Uterus (tissue), 2 donors: Measurements from ENCODE around the gene ZDHHC11B.
"Not testable (repeated sequence)": the region's sequence is repeated elsewhere in the genome, so short reads cannot be mapped to it uniquely, and the experiment has no call there.

Experiments
- POLR2A ChIP-seq, 2 donors: fragments of 450-650 bp; IDR thresholded peaks; one replicate each; pipeline ENCODE4 v1.6.1; 2016; ENCODE audit warnings: antibody characterized with exemption in 2 of 2, mild to moderate bottlenecking in 1 of 2, moderate library complexity in 1 of 2
- TF ChIP-seq, protein P1 (sequence below), 4 experiments: fragments of 200-600 bp in 2 of 4; fragments of 450-650 bp in 2 of 4; sonication (generic) in 2 of 4; IDR thresholded peaks; one replicate each; pipeline ENCODE4 v1.5.1; 2016 to 2019; ENCODE audit warnings: antibody characterized with exemption in 4 of 4, mild to moderate bottlenecking in 2 of 4, moderate library complexity in 1 of 4

DNA sequence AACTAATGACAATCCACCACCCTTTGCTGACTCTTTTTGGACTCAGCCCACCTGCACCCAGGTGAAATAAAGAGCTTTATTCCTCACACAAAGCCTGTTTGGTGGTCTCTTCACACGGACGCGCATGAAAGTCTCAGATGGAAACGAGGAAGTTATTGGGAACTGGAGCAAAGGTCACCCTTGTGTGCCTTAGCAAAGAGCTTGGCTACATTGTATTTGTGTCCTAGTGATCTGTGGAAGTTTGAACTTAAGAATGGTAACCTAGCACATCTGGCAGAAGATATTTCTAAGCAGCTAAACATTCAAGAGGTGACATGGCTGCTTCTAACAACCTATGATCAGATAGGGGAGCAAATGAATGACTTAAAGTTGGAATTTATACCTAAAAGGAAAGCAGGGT, 76.2 kb downstream of the ZDHHC11B start:
- TF ChIP-seq, protein P1, sequence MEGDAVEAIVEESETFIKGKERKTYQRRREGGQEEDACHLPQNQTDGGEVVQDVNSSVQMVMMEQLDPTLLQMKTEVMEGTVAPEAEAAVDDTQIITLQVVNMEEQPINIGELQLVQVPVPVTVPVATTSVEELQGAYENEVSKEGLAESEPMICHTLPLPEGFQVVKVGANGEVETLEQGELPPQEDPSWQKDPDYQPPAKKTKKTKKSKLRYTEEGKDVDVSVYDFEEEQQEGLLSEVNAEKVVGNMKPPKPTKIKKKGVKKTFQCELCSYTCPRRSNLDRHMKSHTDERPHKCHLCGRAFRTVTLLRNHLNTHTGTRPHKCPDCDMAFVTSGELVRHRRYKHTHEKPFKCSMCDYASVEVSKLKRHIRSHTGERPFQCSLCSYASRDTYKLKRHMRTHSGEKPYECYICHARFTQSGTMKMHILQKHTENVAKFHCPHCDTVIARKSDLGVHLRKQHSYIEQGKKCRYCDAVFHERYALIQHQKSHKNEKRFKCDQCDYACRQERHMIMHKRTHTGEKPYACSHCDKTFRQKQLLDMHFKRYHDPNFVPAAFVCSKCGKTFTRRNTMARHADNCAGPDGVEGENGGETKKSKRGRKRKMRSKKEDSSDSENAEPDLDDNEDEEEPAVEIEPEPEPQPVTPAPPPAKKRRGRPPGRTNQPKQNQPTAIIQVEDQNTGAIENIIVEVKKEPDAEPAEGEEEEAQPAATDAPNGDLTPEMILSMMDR (IDR thresholded peaks at IDR 0.05): not testable (repeated sequence)
- not testable (repeated sequence) for TF ChIP-seq POLR2A (IDR thresholded peaks at IDR 0.05)
